Fibroblast of lung (primary cell): Measurements from ENCODE around the gene CBY3.
"Not testable (repeated sequence)": the region's sequence is repeated elsewhere in the genome, so short reads cannot be mapped to it uniquely, and the experiment has no call there.

ENCODE experiments used
- CTCF ChIP-seq, 2 donors: IDR thresholded peaks in 1 of 2; conservative IDR thresholded peaks in 1 of 2; 1 replicate in 1 of 2; 2 replicates in 1 of 2; pipeline ENCODE4 v1.5.1; 2011 to 2012; ENCODE audit warnings: low read length in 2 of 2, control low read depth in 1 of 2, inconsistent platforms in 1 of 2, low read depth in 1 of 2, mild to moderate bottlenecking in 1 of 2
- EZH2 ChIP-seq: IDR thresholded peaks from 2 replicates; pipeline ENCODE4 v1.5.1; 2012; ENCODE audit warnings: low read length, control low read depth, mild to moderate bottlenecking; ENCODE audit errors: missing control alignments

DNA sequence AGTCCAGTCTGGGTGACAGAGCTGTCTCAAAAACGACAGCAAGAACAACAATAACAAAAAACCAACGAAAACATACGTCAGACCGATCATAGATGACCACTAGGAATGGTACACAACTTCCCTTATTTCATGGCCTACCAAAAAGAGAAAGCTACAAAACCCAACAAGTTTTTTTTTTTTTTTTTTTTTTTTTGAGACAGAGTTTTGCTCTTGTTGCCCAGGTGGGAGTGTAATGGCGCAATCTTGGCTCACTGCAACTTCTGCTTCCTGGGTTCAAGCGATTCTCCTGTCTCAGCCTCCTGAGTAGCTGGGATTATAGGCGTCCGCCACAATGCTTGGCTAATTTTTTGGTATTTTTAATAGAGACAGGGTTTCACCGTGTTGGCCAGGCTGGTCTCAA is 8.4 kb upstream of the CBY3 start:
- not testable (repeated sequence) for TF ChIP-seq CTCF (conservative IDR thresholded peaks at IDR 0.05 in 1 of 2, IDR thresholded peaks at IDR 0.05 in 1 of 2; ENCODE audit: low read depth in 1 of 2, low read length in 2 of 2); EZH2
